NOMO-1 treated with dmso at 0.1 percent for 144 hours (cell line): ENCODE results near the gene ZIC5.

Experiments used
- DNase-seq: peaks from one replicate; lab custom pipeline; 2025; ENCODE audit not compliant: unreplicated experiment; lab: John Stamatoyannopoulos, UW

Gene ZIC5

GRCh38 chr13:99987154-99988019, 15.8 kb upstream of the ZIC5 start:
- no peak for DNase-seq

- no peak for DNase-seq
Measured at GRCh38 chr13:99986741-99987140, 15.2 kb upstream of the ZIC5 start.

GRCh38 chr13:99985886-99986527, 14.4 kb upstream of the ZIC5 start:
- no peak for DNase-seq

GRCh38 chr13:99985241-99985874, 13.8 kb upstream of the ZIC5 start:
- DNase-seq = no peak

- DNase-seq = no peak
Measured at GRCh38 chr13:99984461-99985240, 13.1 kb upstream of the ZIC5 start.

- DNase-seq = no peak
Measured at GRCh38 chr13:99983499-99984401, 12.2 kb upstream of the ZIC5 start.

- DNase-seq = no peak
Measured at GRCh38 chr13:99982731-99983498, 11.3 kb upstream of the ZIC5 start.

GRCh38 chr13:99982036-99982730, 10.6 kb upstream of the ZIC5 start:
- DNase-seq = no peak

GRCh38 chr13:99981735-99982035, 10.1 kb upstream of the ZIC5 start, which contains the start of gene ZIC2:
TSS of gene ZIC2 (plus strand) at chr13:99981784. CDS start at chr13:99982065, 281 bp downstream.
- DNase-seq = no peak

GRCh38 chr13:99980824-99981734, 9.5 kb upstream of the ZIC5 start:
- DNase-seq = no peak

GRCh38 chr13:99980201-99980823, 8.7 kb upstream of the ZIC5 start:
- no peak for DNase-seq

GRCh38 chr13:99979453-99980200, 8.1 kb upstream of the ZIC5 start:
- no peak for DNase-seq

GRCh38 chr13:99978799-99979452, 7.4 kb upstream of the ZIC5 start:
- no peak for DNase-seq

GRCh38 chr13:99977912-99978798, 6.6 kb upstream of the ZIC5 start:
- DNase-seq = no peak

GRCh38 chr13:99977334-99977911, 5.9 kb upstream of the ZIC5 start:
- no peak for DNase-seq
